H9 (cell line): ENCODE results near the gene FLT1. TPM values are rescaled to one million over a fixed set of nuclear protein-coding genes. Genes with fewer than 3 reads are reported as not detected.

ENCODE experiments used
- DNase-seq: peaks from one replicate; pipeline ENCODE4 v3.0.0-alpha.2; 2017
- H2AFZ ChIP-seq: one replicate; pipeline ENCODE4 v1.6.1; 2013; ENCODE audit warnings: mild to moderate bottlenecking, low read length, control low read depth, moderate library complexity
- H2AK5ac ChIP-seq: 2 replicates; pipeline ENCODE4 v1.6.1; 2013; ENCODE audit warnings: low read length, control low read depth, mixed read lengths; ENCODE audit not compliant: insufficient read length
- H2BK120ac ChIP-seq: one replicate; pipeline ENCODE4 v1.6.1; 2013; ENCODE audit warnings: low read depth, mild to moderate bottlenecking, low read length, control low read depth, inconsistent platforms; ENCODE audit not compliant: poor library complexity, severe bottlenecking
- H2BK12ac ChIP-seq: 2 replicates; pipeline ENCODE4 v1.6.1; 2013; ENCODE audit warnings: low read length, control low read depth, mixed read lengths, low read depth; ENCODE audit not compliant: insufficient read length
- H2BK15ac ChIP-seq: 2 replicates; pipeline ENCODE4 v1.6.1; 2013; ENCODE audit warnings: low read depth, low read length, control low read depth
- H2BK20ac ChIP-seq: one replicate; pipeline ENCODE4 v1.6.1; 2013; ENCODE audit warnings: low read depth, mild to moderate bottlenecking, low read length, control low read depth, inconsistent platforms; ENCODE audit not compliant: poor library complexity, severe bottlenecking
- H2BK5ac ChIP-seq: 2 replicates; pipeline ENCODE4 v1.6.1; 2013; ENCODE audit warnings: low read length, control low read depth, mixed read lengths; ENCODE audit not compliant: insufficient read length
- H3K14ac ChIP-seq: 2 replicates; pipeline ENCODE4 v1.6.1; 2013; ENCODE audit warnings: low read length, control low read depth; ENCODE audit not compliant: insufficient read depth
- H3K18ac ChIP-seq: 2 replicates; pipeline ENCODE4 v1.6.1; 2013; ENCODE audit warnings: low read depth, mild to moderate bottlenecking, mixed read lengths, low read length, control low read depth; ENCODE audit not compliant: insufficient read length
- H3K23ac ChIP-seq: 2 replicates; pipeline ENCODE4 v1.6.1; 2013; ENCODE audit warnings: low read length, control low read depth, mixed read lengths, low read depth; ENCODE audit not compliant: insufficient read length
- H3K23me2 ChIP-seq: 2 replicates; pipeline ENCODE4 v1.6.1; 2013; ENCODE audit warnings: low read depth, mild to moderate bottlenecking, mixed read lengths, low read length, control low read depth; ENCODE audit not compliant: insufficient read length, poor library complexity, severe bottlenecking
- H3K27ac ChIP-seq: 2 replicates; pipeline ENCODE4 v1.5.1; 2013; ENCODE audit warnings: low read length, control low read depth, mixed read lengths, low read depth; ENCODE audit not compliant: insufficient read length
- H3K27me3 ChIP-seq: 2 replicates; pipeline ENCODE4 v1.6.1; 2013; ENCODE audit warnings: low read length, control low read depth, inconsistent platforms; ENCODE audit not compliant: insufficient read depth
- H3K4ac ChIP-seq: 2 replicates; pipeline ENCODE4 v1.6.1; 2013; ENCODE audit warnings: low read depth, mild to moderate bottlenecking, control low read depth, inconsistent platforms, low read length, moderate library complexity
- H3K4me1 ChIP-seq: 2 replicates; pipeline ENCODE4 v1.6.1; 2013; ENCODE audit warnings: low read length, control low read depth, inconsistent platforms; ENCODE audit not compliant: insufficient read depth
- H3K4me2 ChIP-seq: 2 replicates; pipeline ENCODE4 v1.6.1; 2013; ENCODE audit warnings: low read length, control low read depth, mixed read lengths; ENCODE audit not compliant: insufficient read length, insufficient read depth
- H3K56ac ChIP-seq: 2 replicates; pipeline ENCODE4 v1.6.1; 2013; ENCODE audit warnings: low read depth, mild to moderate bottlenecking, mixed read lengths, low read length, control low read depth; ENCODE audit not compliant: insufficient read length
- H3K79me1 ChIP-seq: 2 replicates; pipeline ENCODE4 v1.6.1; 2013; ENCODE audit warnings: low read depth, mild to moderate bottlenecking, moderate library complexity, low read length, control low read depth, inconsistent platforms; ENCODE audit not compliant: insufficient read depth, poor library complexity, severe bottlenecking
- H3K79me2 ChIP-seq: 2 replicates; pipeline ENCODE4 v1.6.1; 2013; ENCODE audit warnings: low read length, control low read depth, inconsistent platforms; ENCODE audit not compliant: insufficient read depth
- H3K9ac ChIP-seq: 2 replicates; pipeline ENCODE4 v1.6.1; 2013; ENCODE audit warnings: low read length, control low read depth, mixed read lengths; ENCODE audit not compliant: insufficient read length; ENCODE audit errors: extremely low read depth
- H3K9me3 ChIP-seq: one replicate; pipeline ENCODE4 v1.6.1; 2013; ENCODE audit warnings: low read depth, low read length, inconsistent platforms; ENCODE audit not compliant: control insufficient read depth
- H3T11ph ChIP-seq: one replicate; pipeline ENCODE4 v1.6.1; 2013; ENCODE audit warnings: mild to moderate bottlenecking, low read length, control low read depth, inconsistent platforms
- H4K20me1 ChIP-seq: one replicate; pipeline ENCODE4 v1.6.1; 2013; ENCODE audit not compliant: control insufficient read depth, insufficient read length, insufficient read depth
- H4K5ac ChIP-seq: 2 replicates; pipeline ENCODE4 v1.6.1; 2013; ENCODE audit warnings: low read depth, mild to moderate bottlenecking, mixed read lengths, low read length, control low read depth; ENCODE audit not compliant: insufficient read length
- H4K8ac ChIP-seq: replicated peaks from 2 replicates; pipeline ENCODE4 v1.6.1; 2013; ENCODE audit warnings: low read length, control low read depth, mixed read lengths, low read depth; ENCODE audit not compliant: insufficient read length
- H4K91ac ChIP-seq: 2 replicates; pipeline ENCODE4 v1.6.1; 2013; ENCODE audit warnings: low read depth, mild to moderate bottlenecking, moderate library complexity, mixed read lengths, low read length, control low read depth; ENCODE audit not compliant: insufficient read length
- H3K27ac Mint-ChIP-seq, 3 experiments: 2 replicates in 2 of 3; 3 replicates in 1 of 3; pipeline ENCODE4 v1.8.0; 2020 to 2021; ENCODE audit warnings: mixed read lengths in 3 of 3, mild to moderate bottlenecking in 1 of 3, moderate library complexity in 1 of 3
- H3K27me3 Mint-ChIP-seq: 2 replicates; pipeline ENCODE4 v1.8.0; 2021; ENCODE audit warnings: low read depth, mild to moderate bottlenecking, moderate library complexity, mixed read lengths
- H3K36me3 Mint-ChIP-seq, 3 experiments: 2 replicates in 2 of 3; 3 replicates in 1 of 3; pipeline ENCODE4 v1.8.0; 2020 to 2021; ENCODE audit warnings: low read depth in 3 of 3, mixed read lengths in 3 of 3; ENCODE audit not compliant: insufficient read depth in 1 of 3
- H3K4me1 Mint-ChIP-seq, 2 experiments: 2 replicates each; pipeline ENCODE4 v1.8.0; 2020; ENCODE audit warnings: mixed read lengths in 2 of 2
- H3K4me3 Mint-ChIP-seq, 2 experiments: 2 replicates in 1 of 2; 3 replicates in 1 of 2; pipeline ENCODE4 v1.8.0; 2020 to 2021; ENCODE audit warnings: mild to moderate bottlenecking in 2 of 2, mixed read lengths in 2 of 2, moderate library complexity in 1 of 2
- H3K9me3 Mint-ChIP-seq, 2 experiments: 2 replicates in 1 of 2; 3 replicates in 1 of 2; pipeline ENCODE4 v1.8.0; 2020; ENCODE audit warnings: mild to moderate bottlenecking in 2 of 2, mixed read lengths in 2 of 2, moderate library complexity in 1 of 2
- CTCF ChIP-seq: fragments of 200-600 bp; sonication (generic); conservative IDR thresholded peaks from 3 replicates; pipeline ENCODE4 v1.8.0; 2021; ENCODE audit warnings: antibody characterized with exemption, mild to moderate bottlenecking
- WGBS: extraction: QIAGEN DNeasy Blood & Tissue Kit; methylation state at CpG from one replicate; pipeline ENCODE4 v1.1.7; 2013; ENCODE audit warnings: missing lambda C conversion rate, low lambda C conversion rate, mixed read lengths; ENCODE audit not compliant: insufficient read length; ENCODE audit errors: extremely low coverage; 5-methylcytosine and 5-hydroxymethylcytosine counted together
- total RNA-seq: library from RNA; stranded (reverse); gene quantifications from 2 replicates; pipeline ENCODE4 v1.2.1, GENCODE V29; 2021

The FLT1 gene
- total RNA-seq, 1 experiment from 2014 or later = 84.1 TPM

- no peak overlapping the region for H3K27ac Mint-ChIP-seq
- no peaks in the 10 kb centered on the region for H3K9me3 ChIP-seq
- no peaks in the 10 kb centered on the region; the same call in 1 of the 2 replicates for H3K27me3 ChIP-seq
These were observed 44.8 kb upstream of the FLT1 start for GRCh38 chr13:28539625-28540286.

More at GRCh38 chr13:28539625-28540286, 44.8 kb upstream of the FLT1 start:
- no peak overlapping the region for H3K23ac ChIP-seq
- no peak overlapping the region for H2BK20ac ChIP-seq
- no peak overlapping the region for H2AK5ac ChIP-seq
- H3K79me1 ChIP-seq = no peaks in the 10 kb centered on the region
- H3K23me2 ChIP-seq = no peaks in the 10 kb centered on the region
- H3K56ac ChIP-seq = no peak overlapping the region
- no peak overlapping the region for H3K4ac ChIP-seq
- H3K27ac ChIP-seq = no peak overlapping the region
- DNase-seq = no peak
- H3K9ac ChIP-seq = no peak overlapping the region
- no peak overlapping the region for H4K5ac ChIP-seq
- no peak overlapping the region for H2AFZ ChIP-seq
- no peak overlapping the region for H3T11ph ChIP-seq
- H2BK12ac ChIP-seq = no peak overlapping the region
- no peak for TF ChIP-seq CTCF
- H3K4me2 ChIP-seq = no peak overlapping the region
- peaks cover 0 to 12% (median 11%) of the 10 kb centered on the region in 3 experiments; a peak in 5 of 7 replicates for H3K36me3 Mint-ChIP-seq
- H4K8ac ChIP-seq = no peak overlapping the region
- no peaks in the 10 kb centered on the region for H4K20me1 ChIP-seq
- peaks cover 7 to 20% of the 10 kb centered on the region in 2 experiments for H3K9me3 Mint-ChIP-seq
- WGBS = no CpG with 5 or more reads among the region's 2 CpGs
- no peak overlapping the region for H3K14ac ChIP-seq
- peaks cover 7% of the 10 kb centered on the region for H3K27me3 Mint-ChIP-seq
- H2BK120ac ChIP-seq = no peak overlapping the region
- H2BK15ac ChIP-seq = no peak overlapping the region
- 0 out of 2 replicates have a peak, but pooled peaks cover 4% of the 10 kb centered on the region for H3K4me1 ChIP-seq
- no peaks in the 10 kb centered on the region for H3K79me2 ChIP-seq
- no peak overlapping the region for H3K4me3 Mint-ChIP-seq
- no peak overlapping the region for H4K91ac ChIP-seq
- no peak overlapping the region for H3K18ac ChIP-seq
- H3K4me1 Mint-ChIP-seq = peaks cover 12 to 13% of the 10 kb centered on the region in 2 experiments
- H2BK5ac ChIP-seq = no peak overlapping the region
